HepG2 (cell line): ENCODE measurements around the gene HNRNPF. TPM values are rescaled to one million over a fixed set of nuclear protein-coding genes. Genes with fewer than 3 reads are reported as not detected.

Experiments
- ATF1 ChIP-seq: IDR thresholded peaks from 2 replicates; pipeline ENCODE4 v1.6.1; 2016; ENCODE audit warnings: mild to moderate bottlenecking, control low read depth
- ATM ChIP-seq: fragments of 450-650 bp; IDR thresholded peaks from 2 replicates; pipeline ENCODE4 v1.7.1; 2017; ENCODE audit warnings: mild to moderate bottlenecking, borderline replicate concordance
- ETS1 ChIP-seq: sonication (generic); formaldehyde crosslinking; IDR thresholded peaks from 2 replicates; pipeline ENCODE4 v1.4.0; 2020; ENCODE audit warnings: missing genetic modification reagents
- FOXJ3 ChIP-seq: sonication (generic); formaldehyde crosslinking; IDR thresholded peaks from 2 replicates; pipeline ENCODE4 v1.4.0; 2020; ENCODE audit warnings: missing genetic modification reagents, mild to moderate bottlenecking, borderline replicate concordance
- HCFC1 ChIP-seq: fragments of 150-350 bp; IDR thresholded peaks from 2 replicates; pipeline ENCODE4 v1.6.1; 2014; ENCODE audit warnings: low read depth, low read length
- HIVEP1 ChIP-seq: sonication (generic); formaldehyde crosslinking; IDR thresholded peaks from 2 replicates; pipeline ENCODE4 v1.4.0; 2020; ENCODE audit warnings: mild to moderate bottlenecking, missing genetic modification reagents
- MIER2 ChIP-seq: IDR thresholded peaks from 2 replicates; pipeline ENCODE4 v1.6.1; 2016; ENCODE audit warnings: missing biosample characterization, missing genetic modification reagents
- NFIC ChIP-seq: IDR thresholded peaks from 2 replicates; pipeline ENCODE4 v1.6.1; 2012; ENCODE audit warnings: mild to moderate bottlenecking, low read length, inconsistent platforms
- SALL1 ChIP-seq: sonication (generic); formaldehyde crosslinking; IDR thresholded peaks from 2 replicates; pipeline ENCODE4 v1.8.0; 2022; ENCODE audit warnings: mild to moderate bottlenecking, missing genetic modification reagents
- SP2 ChIP-seq: sonication (generic); formaldehyde crosslinking; IDR thresholded peaks from 2 replicates; pipeline ENCODE4 v1.5.1; 2020; ENCODE audit warnings: mild to moderate bottlenecking, missing genetic modification reagents
- SSRP1 ChIP-seq: IDR thresholded peaks from 2 replicates; pipeline ENCODE4 v1.6.1; 2016; ENCODE audit warnings: control low read depth
- TCF12 ChIP-seq, 2 experiments: fragments of 450-650 bp in 1 of 2; sonication (generic) in 1 of 2; formaldehyde crosslinking in 1 of 2; IDR thresholded peaks; 2 replicates each; pipeline versions ENCODE4 v1.6.1 to v1.8.0; 2017 to 2022; ENCODE audit warnings: antibody characterized with exemption in 1 of 2, mild to moderate bottlenecking in 1 of 2, missing genetic modification reagents in 1 of 2, moderate library complexity in 1 of 2
- ZNF124 ChIP-seq: sonication (generic); formaldehyde crosslinking; IDR thresholded peaks from 2 replicates; pipeline ENCODE4 v1.4.0; 2020; ENCODE audit warnings: missing genetic modification reagents
- ZNF136 ChIP-seq: sonication (generic); formaldehyde crosslinking; IDR thresholded peaks from 2 replicates; pipeline ENCODE4 v1.8.1; 2022; ENCODE audit warnings: low read depth, mild to moderate bottlenecking, moderate library complexity, missing genetic modification reagents
- ZNF232 ChIP-seq: sonication (generic); formaldehyde crosslinking; IDR thresholded peaks from 2 replicates; pipeline ENCODE4 v1.4.0; 2020; ENCODE audit warnings: missing genetic modification reagents, borderline replicate concordance
- ZNF251 ChIP-seq: sonication (generic); formaldehyde crosslinking; IDR thresholded peaks from 2 replicates; pipeline ENCODE4 v1.9.0; 2021; ENCODE audit warnings: mild to moderate bottlenecking, missing genetic modification reagents
- ZNF282 ChIP-seq: fragments of 450-650 bp; IDR thresholded peaks from 2 replicates; pipeline ENCODE4 v1.6.1; 2018; ENCODE audit not compliant: partially characterized antibody
- ZNF432 ChIP-seq: sonication (generic); formaldehyde crosslinking; IDR thresholded peaks from 2 replicates; pipeline ENCODE4 v1.5.0; 2020; ENCODE audit warnings: missing genetic modification reagents, mild to moderate bottlenecking, borderline replicate concordance
- ZNF563 ChIP-seq: sonication (generic); formaldehyde crosslinking; IDR thresholded peaks from 2 replicates; pipeline ENCODE4 v1.8.0; 2022; ENCODE audit warnings: mild to moderate bottlenecking, moderate library complexity, missing genetic modification reagents
- ZNF619 ChIP-seq: sonication (generic); formaldehyde crosslinking; IDR thresholded peaks from 2 replicates; pipeline ENCODE4 v1.4.0; 2020; ENCODE audit warnings: mild to moderate bottlenecking, missing genetic modification reagents
- ZSCAN29 ChIP-seq: sonication (generic); formaldehyde crosslinking; conservative IDR thresholded peaks from 2 replicates; pipeline ENCODE4 v1.4.0; 2020; ENCODE audit warnings: mild to moderate bottlenecking, missing genetic modification reagents
- polyA plus RNA-seq, 8 experiments: library from polyadenylated mRNA; depleted of rRNA in 3 of 8; stranded (reverse) in 7 of 8; unstranded in 1 of 8; fragments of >200 nt; fragmentation: Illumina TruSeq in 4 of 8; extraction: Trizol in 4 of 8; gene quantifications; 2 replicates each; pipeline versions ENCODE4 v1.2.1 to v1.2.3, GENCODE V29; 2011 to 2016; ENCODE audit warnings: low read depth in 4 of 8, missing spikeins in 1 of 8, mixed read lengths in 1 of 8; ENCODE audit not compliant: insufficient read depth in 1 of 8
- total RNA-seq, 5 experiments: library from RNA; depleted of rRNA; stranded (reverse); fragments of >200 nt; fragmentation: Illumina TruSeq; extraction: Trizol; gene quantifications; 2 replicates each; pipeline ENCODE4 v1.2.3, GENCODE V29; 2016; ENCODE audit warnings: low read depth in 1 of 5
- TF ChIP-seq, protein P1 (sequence below): sonication (generic); formaldehyde crosslinking; IDR thresholded peaks from 2 replicates; pipeline ENCODE4 v1.5.0; 2020; ENCODE audit warnings: mild to moderate bottlenecking, missing genetic modification reagents
- TF ChIP-seq, protein P2 (sequence below): sonication (generic); formaldehyde crosslinking; IDR thresholded peaks from 2 replicates; pipeline ENCODE4 v1.4.0; 2020; ENCODE audit warnings: mild to moderate bottlenecking, missing genetic modification reagents
- TF ChIP-seq, protein P3 (sequence below): IDR thresholded peaks from 2 replicates; pipeline ENCODE4 v1.6.1; 2016

Gene HNRNPF
- total and polyA plus RNA-seq, 2 of the 13 experiments (the other 11 are each of a cell fraction or from before 2014, with no cell fraction given): 166 to 308 TPM

GRCh38 chr10:43399320-43400310, 9.4 kb downstream of the HNRNPF start (continued):
- no peak for TF ChIP-seq ZNF619
- no peak for TF ChIP-seq SP2 (CRISPR knock-in tag)
- TF ChIP-seq, protein P1, sequence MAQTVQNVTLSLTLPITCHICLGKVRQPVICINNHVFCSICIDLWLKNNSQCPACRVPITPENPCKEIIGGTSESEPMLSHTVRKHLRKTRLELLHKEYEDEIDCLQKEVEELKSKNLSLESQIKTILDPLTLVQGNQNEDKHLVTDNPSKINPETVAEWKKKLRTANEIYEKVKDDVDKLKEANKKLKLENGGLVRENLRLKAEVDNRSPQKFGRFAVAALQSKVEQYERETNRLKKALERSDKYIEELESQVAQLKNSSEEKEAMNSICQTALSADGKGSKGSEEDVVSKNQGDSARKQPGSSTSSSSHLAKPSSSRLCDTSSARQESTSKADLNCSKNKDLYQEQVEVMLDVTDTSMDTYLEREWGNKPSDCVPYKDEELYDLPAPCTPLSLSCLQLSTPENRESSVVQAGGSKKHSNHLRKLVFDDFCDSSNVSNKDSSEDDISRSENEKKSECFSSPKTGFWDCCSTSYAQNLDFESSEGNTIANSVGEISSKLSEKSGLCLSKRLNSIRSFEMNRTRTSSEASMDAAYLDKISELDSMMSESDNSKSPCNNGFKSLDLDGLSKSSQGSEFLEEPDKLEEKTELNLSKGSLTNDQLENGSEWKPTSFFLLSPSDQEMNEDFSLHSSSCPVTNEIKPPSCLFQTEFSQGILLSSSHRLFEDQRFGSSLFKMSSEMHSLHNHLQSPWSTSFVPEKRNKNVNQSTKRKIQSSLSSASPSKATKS (CRISPR knock-in tag): no peak
- TF ChIP-seq, protein P2, sequence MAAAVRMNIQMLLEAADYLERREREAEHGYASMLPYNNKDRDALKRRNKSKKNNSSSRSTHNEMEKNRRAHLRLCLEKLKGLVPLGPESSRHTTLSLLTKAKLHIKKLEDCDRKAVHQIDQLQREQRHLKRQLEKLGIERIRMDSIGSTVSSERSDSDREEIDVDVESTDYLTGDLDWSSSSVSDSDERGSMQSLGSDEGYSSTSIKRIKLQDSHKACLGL (CRISPR knock-in tag): no peak
- no peak for TF ChIP-seq HCFC1
- no peak for TF ChIP-seq ZNF232
- TF ChIP-seq SSRP1 (CRISPR knock-in tag): 0 out of 2 replicates have a peak, but pooled peaks have one; percentile 34
- no peak for TF ChIP-seq ZNF282
- TF ChIP-seq TCF12 (IDR thresholded peaks at IDR 0.05): no peak
- TF ChIP-seq TCF12 (CRISPR knock-in tag; IDR thresholded peaks at IDR 0.05): no peak
- TF ChIP-seq, protein P3, sequence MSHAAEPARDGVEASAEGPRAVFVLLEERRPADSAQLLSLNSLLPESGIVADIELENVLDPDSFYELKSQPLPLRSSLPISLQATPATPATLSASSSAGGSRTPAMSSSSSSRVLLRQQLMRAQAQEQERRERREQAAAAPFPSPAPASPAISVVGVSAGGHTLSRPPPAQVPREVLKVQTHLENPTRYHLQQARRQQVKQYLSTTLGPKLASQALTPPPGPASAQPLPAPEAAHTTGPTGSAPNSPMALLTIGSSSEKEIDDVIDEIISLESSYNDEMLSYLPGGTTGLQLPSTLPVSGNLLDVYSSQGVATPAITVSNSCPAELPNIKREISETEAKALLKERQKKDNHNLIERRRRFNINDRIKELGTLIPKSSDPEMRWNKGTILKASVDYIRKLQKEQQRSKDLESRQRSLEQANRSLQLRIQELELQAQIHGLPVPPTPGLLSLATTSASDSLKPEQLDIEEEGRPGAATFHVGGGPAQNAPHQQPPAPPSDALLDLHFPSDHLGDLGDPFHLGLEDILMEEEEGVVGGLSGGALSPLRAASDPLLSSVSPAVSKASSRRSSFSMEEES: no peak
- no peak for TF ChIP-seq HIVEP1 (CRISPR knock-in tag)
- peak; percentile 50; the same call in 1 of the 2 replicates for TF ChIP-seq MIER2 (CRISPR knock-in tag)
- no peak for TF ChIP-seq ATM
- peak; percentile 79 for TF ChIP-seq SALL1 (CRISPR knock-in tag)
- TF ChIP-seq ZNF136 (CRISPR knock-in tag): no peak
- TF ChIP-seq FOXJ3 (CRISPR knock-in tag): no peak
- no peak for TF ChIP-seq ZNF432
- 0 out of 2 replicates have a peak, but pooled peaks have one; percentile 39 for TF ChIP-seq NFIC
- TF ChIP-seq ATF1 (CRISPR knock-in tag): no peak
- no peak for TF ChIP-seq ZNF251 (CRISPR knock-in tag)
- TF ChIP-seq ZSCAN29: no peak
- no peak for TF ChIP-seq ZNF124 (CRISPR knock-in tag)
- TF ChIP-seq ZNF563 (CRISPR knock-in tag): no peak
- TF ChIP-seq ETS1 (CRISPR knock-in tag): no peak
